GM12872 (cell line): ENCODE measurements around the gene GJB4.

Source experiments
- CTCF ChIP-seq: IDR thresholded peaks from 3 replicates; pipeline ENCODE4 v1.5.1; 2011; ENCODE audit warnings: low read depth, mild to moderate bottlenecking, low read length, moderate library complexity; ENCODE audit not compliant: insufficient read depth

Gene GJB4

DNA sequence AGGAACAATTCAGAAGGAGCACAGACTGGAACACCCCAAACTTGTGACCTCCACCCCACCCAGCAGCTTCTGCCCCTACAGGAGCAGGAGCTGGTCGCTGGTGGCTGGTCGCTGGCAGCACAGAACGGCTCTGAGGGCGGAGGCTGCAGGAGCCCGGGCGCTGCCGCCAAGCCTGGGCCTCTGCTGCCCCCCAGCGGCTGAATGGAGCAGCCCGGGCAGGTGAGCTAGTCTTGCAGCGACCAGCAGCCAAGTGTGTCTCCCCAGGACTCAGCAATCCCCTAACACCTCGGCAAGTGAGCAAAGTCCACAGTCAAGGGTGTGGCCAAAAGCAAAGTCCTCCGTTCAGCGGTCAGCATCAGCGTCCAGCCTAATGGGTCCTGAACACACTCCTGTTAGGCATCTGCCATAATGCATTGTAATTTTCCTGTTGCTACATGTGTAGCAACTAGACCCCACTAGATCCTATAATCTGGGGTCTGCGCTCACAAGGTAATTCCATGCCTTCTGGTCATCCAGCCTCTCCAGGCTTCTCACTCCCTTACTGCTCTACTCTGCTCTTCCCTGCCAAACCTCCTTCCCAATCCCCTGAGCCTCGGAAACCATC, 16.8 kb upstream of the GJB4 start:
- peak; percentile 98 for TF ChIP-seq CTCF

- no peak for TF ChIP-seq CTCF
These were observed 15.8 kb upstream of the GJB4 start for GRCh38 chr1:34743775-34744174.

- TF ChIP-seq CTCF = no peak
These were observed 14.7 kb upstream of the GJB4 start for GRCh38 chr1:34744851-34745250.

GRCh38 chr1:34745666-34746065, 13.9 kb upstream of the GJB4 start:
- no peak for TF ChIP-seq CTCF

DNA sequence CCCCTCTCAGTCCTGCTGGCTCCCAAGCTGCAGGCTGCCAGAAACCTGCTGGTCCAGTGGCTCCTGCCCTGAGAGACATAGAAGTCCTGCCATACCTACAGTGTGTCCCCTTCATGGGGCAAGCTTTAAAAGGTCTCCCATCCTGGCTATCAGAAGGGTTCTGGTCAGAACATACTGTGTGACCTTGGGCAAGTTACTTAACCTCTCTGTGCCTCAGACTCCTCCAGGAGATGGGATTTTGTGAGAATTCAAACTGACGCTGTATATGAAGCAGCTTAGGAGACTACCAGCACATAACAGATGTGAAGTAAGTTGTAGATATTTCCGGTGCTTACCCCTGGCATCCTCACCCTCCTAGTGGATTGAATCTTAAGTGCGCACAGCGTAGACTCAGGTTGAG, 13.4 kb upstream of the GJB4 start:
- no peak for TF ChIP-seq CTCF

DNA sequence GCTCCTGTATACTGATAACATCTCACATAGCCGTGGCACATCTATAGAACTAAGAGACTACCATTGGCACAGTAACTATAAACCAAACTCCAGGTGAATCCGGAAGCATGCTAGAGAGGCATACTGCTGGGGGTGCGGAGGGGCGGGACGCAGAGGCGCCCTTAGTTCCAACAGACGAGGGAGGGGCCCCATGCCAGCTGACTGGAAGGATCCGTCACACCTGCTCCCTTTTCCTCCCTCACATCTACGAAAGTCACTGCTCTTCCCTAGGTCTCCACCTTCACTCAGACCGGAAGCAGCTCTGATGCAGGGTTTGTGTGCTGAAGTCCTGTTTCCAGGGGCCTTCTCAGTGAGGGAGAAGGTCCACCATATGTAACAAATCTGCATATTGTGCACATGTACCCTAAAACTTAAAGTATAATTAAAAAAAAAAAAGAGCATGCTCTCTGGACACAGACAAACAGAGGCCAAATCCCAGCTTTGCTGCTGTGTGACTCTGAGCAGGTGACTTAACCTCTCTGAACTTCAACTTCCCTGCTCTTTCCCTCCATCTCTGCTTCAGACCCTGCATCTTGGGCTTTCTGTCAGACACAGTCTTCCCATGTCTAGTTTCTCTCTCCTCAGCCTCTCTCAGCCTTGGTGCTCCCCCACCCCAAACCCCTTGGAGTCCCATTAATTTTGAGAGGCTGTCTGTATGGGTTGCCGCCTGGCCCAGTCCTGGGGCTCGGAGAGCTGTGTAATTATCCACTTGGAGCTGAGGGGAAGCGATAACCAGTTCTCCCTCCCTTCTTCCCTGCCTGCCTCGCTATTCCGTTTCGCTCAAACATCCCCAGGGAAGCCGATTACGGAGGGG, 12.5 kb upstream of the GJB4 start:
- TF ChIP-seq CTCF = no peak

GRCh38 chr1:34747638-34747941, 11.9 kb upstream of the GJB4 start:
- TF ChIP-seq CTCF = no peak
